HepG2 (cell line): ENCODE data around the gene CHMP4B. TPM values are rescaled to one million over a fixed set of nuclear protein-coding genes. Genes with fewer than 3 reads are reported as not detected.

ENCODE experiments used
- AHR ChIP-seq: IDR thresholded peaks from 2 replicates; pipeline ENCODE4 v1.6.1; 2018; ENCODE audit warnings: missing genetic modification reagents, missing compliant biosample characterization
- BORCS8-MEF2B ChIP-seq: sonication (generic); formaldehyde crosslinking; IDR thresholded peaks from 2 replicates; pipeline ENCODE4 v1.8.0; 2022; ENCODE audit warnings: mild to moderate bottlenecking, missing genetic modification reagents
- CHD2 ChIP-seq: IDR thresholded peaks from 2 replicates; pipeline ENCODE4 v1.6.1; 2011; ENCODE audit warnings: low read depth, low read length, improper control_type of control experiment
- MBD4 ChIP-seq: IDR thresholded peaks from 2 replicates; pipeline ENCODE4 v1.6.1; 2012; ENCODE audit warnings: low read length, inconsistent platforms, borderline replicate concordance
- SIX4 ChIP-seq: sonication (generic); formaldehyde crosslinking; IDR thresholded peaks from 2 replicates; pipeline ENCODE4 v1.4.0; 2020; ENCODE audit warnings: missing genetic modification reagents
- SP2 ChIP-seq: sonication (generic); formaldehyde crosslinking; IDR thresholded peaks from 2 replicates; pipeline ENCODE4 v1.5.1; 2020; ENCODE audit warnings: mild to moderate bottlenecking, missing genetic modification reagents
- ZFX ChIP-seq: sonication (generic); formaldehyde crosslinking; IDR thresholded peaks from 2 replicates; pipeline ENCODE4 v1.4.0; 2020; ENCODE audit warnings: mild to moderate bottlenecking, low read depth, missing genetic modification reagents, moderate library complexity
- ZHX2 ChIP-seq, 2 experiments: sonication (generic) in 1 of 2; formaldehyde crosslinking in 1 of 2; IDR thresholded peaks; 2 replicates each; pipeline versions ENCODE4 v1.6.1 to v1.9.0; 2014 to 2022; ENCODE audit warnings: antibody characterized with exemption in 1 of 2, borderline replicate concordance in 1 of 2, inconsistent platforms in 1 of 2, low read depth in 1 of 2, missing genetic modification reagents in 1 of 2
- ZNF354B ChIP-seq: sonication (generic); formaldehyde crosslinking; IDR thresholded peaks from 2 replicates; pipeline ENCODE4 v1.8.0; 2022; ENCODE audit warnings: mild to moderate bottlenecking, missing genetic modification reagents
- polyA plus RNA-seq, 8 experiments: library from polyadenylated mRNA; depleted of rRNA in 3 of 8; stranded (reverse) in 7 of 8; unstranded in 1 of 8; fragments of >200 nt; fragmentation: Illumina TruSeq in 4 of 8; extraction: Trizol in 4 of 8; gene quantifications; 2 replicates each; pipeline versions ENCODE4 v1.2.1 to v1.2.3, GENCODE V29; 2011 to 2016; ENCODE audit warnings: low read depth in 4 of 8, missing spikeins in 1 of 8, mixed read lengths in 1 of 8; ENCODE audit not compliant: insufficient read depth in 1 of 8
- total RNA-seq, 5 experiments: library from RNA; depleted of rRNA; stranded (reverse); fragments of >200 nt; fragmentation: Illumina TruSeq; extraction: Trizol; gene quantifications; 2 replicates each; pipeline ENCODE4 v1.2.3, GENCODE V29; 2016; ENCODE audit warnings: low read depth in 1 of 5
- TF ChIP-seq, protein P1 (sequence below): fragments of 450-650 bp; IDR thresholded peaks from 2 replicates; pipeline ENCODE4 v1.6.1; 2017; ENCODE audit warnings: mild to moderate bottlenecking

Gene CHMP4B
- total and polyA plus RNA-seq, 2 of the 13 experiments (the other 11 are each of a cell fraction or from before 2014, with no cell fraction given), result 40.1 to 45.6 TPM

- TF ChIP-seq, protein P1, sequence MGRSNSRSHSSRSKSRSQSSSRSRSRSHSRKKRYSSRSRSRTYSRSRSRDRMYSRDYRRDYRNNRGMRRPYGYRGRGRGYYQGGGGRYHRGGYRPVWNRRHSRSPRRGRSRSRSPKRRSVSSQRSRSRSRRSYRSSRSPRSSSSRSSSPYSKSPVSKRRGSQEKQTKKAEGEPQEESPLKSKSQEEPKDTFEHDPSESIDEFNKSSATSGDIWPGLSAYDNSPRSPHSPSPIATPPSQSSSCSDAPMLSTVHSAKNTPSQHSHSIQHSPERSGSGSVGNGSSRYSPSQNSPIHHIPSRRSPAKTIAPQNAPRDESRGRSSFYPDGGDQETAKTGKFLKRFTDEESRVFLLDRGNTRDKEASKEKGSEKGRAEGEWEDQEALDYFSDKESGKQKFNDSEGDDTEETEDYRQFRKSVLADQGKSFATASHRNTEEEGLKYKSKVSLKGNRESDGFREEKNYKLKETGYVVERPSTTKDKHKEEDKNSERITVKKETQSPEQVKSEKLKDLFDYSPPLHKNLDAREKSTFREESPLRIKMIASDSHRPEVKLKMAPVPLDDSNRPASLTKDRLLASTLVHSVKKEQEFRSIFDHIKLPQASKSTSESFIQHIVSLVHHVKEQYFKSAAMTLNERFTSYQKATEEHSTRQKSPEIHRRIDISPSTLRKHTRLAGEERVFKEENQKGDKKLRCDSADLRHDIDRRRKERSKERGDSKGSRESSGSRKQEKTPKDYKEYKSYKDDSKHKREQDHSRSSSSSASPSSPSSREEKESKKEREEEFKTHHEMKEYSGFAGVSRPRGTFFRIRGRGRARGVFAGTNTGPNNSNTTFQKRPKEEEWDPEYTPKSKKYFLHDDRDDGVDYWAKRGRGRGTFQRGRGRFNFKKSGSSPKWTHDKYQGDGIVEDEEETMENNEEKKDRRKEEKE, result no peak
- no peak for TF ChIP-seq ZNF354B (CRISPR knock-in tag)
- no peak for TF ChIP-seq ZFX (CRISPR knock-in tag)
- TF ChIP-seq AHR (CRISPR knock-in tag), result no peak
- no peak for TF ChIP-seq SIX4 (CRISPR knock-in tag)
- TF ChIP-seq CHD2, result no peak
- no peak for TF ChIP-seq SP2
- TF ChIP-seq ZHX2 (IDR thresholded peaks at IDR 0.05; ENCODE audit: low read depth), result no peak
- no peak for TF ChIP-seq ZHX2 (CRISPR knock-in tag; IDR thresholded peaks at IDR 0.05; ENCODE audit: borderline replicate concordance)
- TF ChIP-seq MBD4, result no peak
- TF ChIP-seq BORCS8-MEF2B (CRISPR knock-in tag), result no peak
- TF ChIP-seq, all 625 proteins: peak for 0
Observed at GRCh38 chr20:33829636-33830035, 18.5 kb downstream of the CHMP4B start (continued).
